ENCODE data around the gene SHLD2.
"Not testable (repeated sequence)": the region's sequence is repeated elsewhere in the genome, so short reads cannot be mapped to it uniquely, and the experiment has no call there.

Gene SHLD2

DNA sequence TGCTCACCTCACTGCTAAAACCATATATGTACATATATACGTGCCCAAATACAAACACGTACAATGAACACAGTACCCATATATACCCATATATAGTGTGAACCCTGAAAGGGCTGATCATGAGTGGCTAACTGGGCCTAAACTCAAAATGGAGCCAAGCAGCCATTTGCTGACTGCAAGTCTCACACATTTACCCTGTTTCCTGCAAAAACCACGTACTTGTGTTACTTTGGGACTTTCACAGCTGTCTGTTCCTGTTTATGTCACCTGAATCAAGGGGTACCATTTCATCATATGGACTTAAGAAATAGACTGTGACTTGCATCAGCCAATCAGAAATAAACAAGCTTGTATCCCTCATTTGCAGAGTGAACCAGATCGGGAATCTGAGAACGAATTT is 124.4 kb downstream of the SHLD2 start:
- not testable (repeated sequence) for DNase-seq

DNA sequence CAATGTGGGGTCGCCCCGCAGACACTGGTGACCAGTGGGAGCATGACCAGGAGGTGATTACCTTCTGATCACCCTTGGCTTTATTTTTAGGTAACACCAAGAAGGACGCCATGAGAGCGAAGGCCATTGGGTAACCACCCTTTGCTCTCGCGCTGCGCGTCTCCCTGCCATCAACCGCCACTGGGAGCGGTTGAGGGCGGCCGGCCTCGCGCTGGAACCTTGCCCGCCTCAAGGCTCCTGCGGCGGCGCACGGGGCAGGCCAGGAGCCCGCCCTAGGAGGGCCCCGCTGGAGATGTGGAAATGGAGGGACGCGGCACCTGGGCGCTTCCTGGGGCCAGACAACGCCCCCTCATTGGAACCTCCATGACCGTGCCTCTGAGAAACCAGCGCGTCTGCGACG is 127.8 kb downstream of the SHLD2 start:
- not testable (repeated sequence) for DNase-seq

DNA sequence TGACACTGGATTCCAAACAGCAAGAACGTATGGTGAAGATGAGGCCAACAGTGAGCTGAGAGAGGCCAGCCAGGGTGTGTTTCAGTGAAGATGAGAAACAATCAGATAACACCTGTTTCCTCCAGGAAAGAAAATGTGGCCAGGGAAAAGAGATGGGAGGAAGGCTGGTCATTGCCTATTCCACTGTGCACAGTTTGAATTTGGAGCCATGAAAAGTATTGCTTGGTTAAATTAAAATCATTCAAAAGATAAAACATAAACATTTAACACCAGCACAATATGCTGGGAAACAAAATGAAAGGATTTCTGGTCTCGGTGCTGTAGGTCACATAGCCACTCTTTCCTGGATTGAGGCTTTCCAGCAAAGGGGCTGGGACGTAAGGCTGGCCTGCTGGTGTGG is 130.1 kb downstream of the SHLD2 start, which contains the start of gene NUTM2A:
Gene NUTM2A (plus strand): TSS at position 301 of the 400 bp plus-strand sequence. CDS start 383 bp downstream, outside the sequence.
- not testable (repeated sequence) for DNase-seq

DNA sequence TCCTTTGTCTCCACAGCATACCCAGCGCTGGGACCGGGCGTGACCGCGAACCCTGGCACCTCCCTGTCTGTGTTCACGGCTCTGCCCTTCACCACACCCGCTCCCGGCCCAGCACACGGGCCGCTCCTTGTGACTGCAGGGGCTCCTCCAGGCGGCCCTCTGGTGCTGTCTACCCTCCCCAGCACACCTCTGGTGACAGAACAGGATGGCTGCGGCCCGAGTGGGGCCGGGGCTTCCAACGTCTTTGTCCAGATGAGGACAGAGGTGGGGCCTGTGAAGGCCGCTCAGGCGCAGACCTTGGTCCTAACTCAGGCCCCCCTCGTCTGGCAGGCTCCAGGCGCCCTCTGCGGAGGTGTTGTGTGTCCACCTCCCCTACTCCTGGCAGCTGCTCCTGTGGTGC is 133.2 kb downstream of the SHLD2 start:
- DNase-seq = not testable (repeated sequence)

DNA sequence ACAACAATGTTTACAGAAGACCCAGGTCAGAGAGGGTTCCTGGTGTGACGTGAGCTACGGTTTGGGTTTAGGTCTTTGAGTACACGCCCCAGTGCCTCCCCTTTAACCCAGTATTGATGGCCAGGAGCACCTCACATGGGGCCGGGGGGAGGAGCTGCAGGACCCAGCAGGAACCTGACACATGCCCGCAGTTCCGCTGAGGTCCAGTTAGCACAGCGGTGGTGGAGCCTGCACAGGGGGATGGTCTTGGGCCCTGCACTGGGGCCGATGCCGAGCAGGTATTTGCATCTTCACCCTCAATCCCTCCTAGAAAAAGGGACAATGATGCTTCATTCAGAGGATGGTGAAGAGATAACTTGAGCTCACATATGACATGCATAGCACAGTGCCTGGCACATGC is 134.2 kb downstream of the SHLD2 start:
- DNase-seq = not testable (repeated sequence)

DNA sequence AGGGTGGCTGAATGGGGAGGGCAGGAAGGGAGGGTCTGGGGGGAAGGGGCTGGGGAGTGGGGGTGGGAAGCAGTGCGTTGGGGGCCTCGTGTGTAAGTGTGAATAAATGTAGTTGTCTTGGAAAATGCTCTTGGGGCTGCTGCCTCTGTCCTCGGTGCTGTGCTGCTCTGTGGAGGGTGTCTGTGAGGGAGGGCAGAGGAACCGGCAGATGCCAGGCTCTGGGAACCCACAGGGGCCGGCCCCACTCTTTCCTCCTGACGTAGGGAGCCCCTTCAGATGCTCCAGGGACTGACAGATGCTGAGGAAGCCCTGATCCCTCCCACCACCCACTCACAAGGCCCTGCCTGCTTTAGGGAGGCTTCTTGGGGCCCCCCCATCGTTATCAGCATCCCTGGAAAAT is 139.8 kb downstream of the SHLD2 start:
- not testable (repeated sequence) for DNase-seq

DNA sequence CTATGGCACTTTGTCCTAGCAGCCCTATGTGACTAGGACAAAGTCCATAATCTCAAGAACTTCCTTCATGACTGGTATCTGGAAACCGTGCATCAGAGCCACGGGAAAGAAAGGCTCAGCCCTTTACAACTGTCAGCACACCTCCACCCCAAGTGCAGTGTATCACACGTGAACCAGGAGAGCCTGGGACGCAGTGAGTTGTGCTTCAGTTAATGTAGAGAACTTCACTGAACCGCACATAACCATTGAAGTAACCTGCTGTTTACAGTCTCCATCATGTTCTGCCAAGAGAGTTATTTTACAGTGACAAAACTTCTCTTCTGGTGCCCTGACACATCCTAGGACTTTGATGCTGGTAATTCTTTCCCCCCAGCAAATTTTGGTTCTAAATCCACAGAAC is 142.2 kb downstream of the SHLD2 start:
- DNase-seq = not testable (repeated sequence)

DNA sequence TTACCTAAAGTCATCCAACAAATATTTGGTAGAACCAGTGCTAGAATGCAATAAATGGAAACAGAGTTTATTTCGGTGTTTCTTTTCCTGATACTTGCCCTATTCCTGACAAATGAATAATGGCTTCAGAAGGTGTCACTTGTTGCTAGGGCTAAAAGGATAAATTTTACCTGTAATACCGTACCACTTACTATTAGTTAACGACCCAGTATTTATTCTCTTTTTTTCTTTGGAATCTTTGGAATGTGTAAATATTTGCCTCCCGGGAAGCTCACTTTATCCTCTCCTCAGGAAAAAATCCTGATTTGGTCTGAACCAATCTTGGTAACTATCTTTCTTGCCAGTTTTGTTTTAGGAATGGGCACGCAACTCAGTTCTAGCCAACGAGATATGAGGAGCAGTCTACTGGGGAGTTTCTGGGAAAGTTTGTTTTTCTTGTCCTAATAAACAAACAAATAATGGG is 144.4 kb downstream of the SHLD2 start:
- DNase-seq = not testable (repeated sequence)

All from NCI-H2081 treated with DMSO at 0.1 percent for 48 hours (cell line).